ENCODE data around the gene PRKAB2. TPM values are rescaled to one million over a fixed set of nuclear protein-coding genes. Genes with fewer than 3 reads are reported as not detected.

The PRKAB2 gene
- total and polyA plus RNA-seq, 9 of the 15 experiments (the other 6 are each of a cell fraction or from before 2014, with no cell fraction given): 2.3 to 20.8 (median 7.9) TPM

- TF ChIP-seq, protein P1, sequence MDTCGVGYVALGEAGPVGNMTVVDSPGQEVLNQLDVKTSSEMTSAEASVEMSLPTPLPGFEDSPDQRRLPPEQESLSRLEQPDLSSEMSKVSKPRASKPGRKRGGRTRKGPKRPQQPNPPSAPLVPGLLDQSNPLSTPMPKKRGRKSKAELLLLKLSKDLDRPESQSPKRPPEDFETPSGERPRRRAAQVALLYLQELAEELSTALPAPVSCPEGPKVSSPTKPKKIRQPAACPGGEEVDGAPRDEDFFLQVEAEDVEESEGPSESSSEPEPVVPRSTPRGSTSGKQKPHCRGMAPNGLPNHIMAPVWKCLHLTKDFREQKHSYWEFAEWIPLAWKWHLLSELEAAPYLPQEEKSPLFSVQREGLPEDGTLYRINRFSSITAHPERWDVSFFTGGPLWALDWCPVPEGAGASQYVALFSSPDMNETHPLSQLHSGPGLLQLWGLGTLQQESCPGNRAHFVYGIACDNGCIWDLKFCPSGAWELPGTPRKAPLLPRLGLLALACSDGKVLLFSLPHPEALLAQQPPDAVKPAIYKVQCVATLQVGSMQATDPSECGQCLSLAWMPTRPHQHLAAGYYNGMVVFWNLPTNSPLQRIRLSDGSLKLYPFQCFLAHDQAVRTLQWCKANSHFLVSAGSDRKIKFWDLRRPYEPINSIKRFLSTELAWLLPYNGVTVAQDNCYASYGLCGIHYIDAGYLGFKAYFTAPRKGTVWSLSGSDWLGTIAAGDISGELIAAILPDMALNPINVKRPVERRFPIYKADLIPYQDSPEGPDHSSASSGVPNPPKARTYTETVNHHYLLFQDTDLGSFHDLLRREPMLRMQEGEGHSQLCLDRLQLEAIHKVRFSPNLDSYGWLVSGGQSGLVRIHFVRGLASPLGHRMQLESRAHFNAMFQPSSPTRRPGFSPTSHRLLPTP (IDR thresholded peaks at IDR 0.05; ENCODE audit: borderline replicate concordance, extremely low read depth, insufficient read length): no peak
- TF ChIP-seq GATA2 (CRISPR knock-in tag; IDR thresholded peaks at IDR 0.05): no peak
- TF ChIP-seq NCOA4 (IDR thresholded peaks at IDR 0.05; ENCODE audit: partially characterized antibody): no peak
- TF ChIP-seq CHD7 (IDR thresholded peaks at IDR 0.05; ENCODE audit: low read depth, low read length): no peak
- no peak for TF ChIP-seq SREBF2 (CRISPR knock-in tag; IDR thresholded peaks at IDR 0.05)
- no peak for TF ChIP-seq PTTG1 (tag; IDR thresholded peaks at IDR 0.05; ENCODE audit: low read depth)
- TF ChIP-seq ZNF551 (CRISPR knock-in tag; IDR thresholded peaks at IDR 0.05): no peak
- TF ChIP-seq, protein P2, sequence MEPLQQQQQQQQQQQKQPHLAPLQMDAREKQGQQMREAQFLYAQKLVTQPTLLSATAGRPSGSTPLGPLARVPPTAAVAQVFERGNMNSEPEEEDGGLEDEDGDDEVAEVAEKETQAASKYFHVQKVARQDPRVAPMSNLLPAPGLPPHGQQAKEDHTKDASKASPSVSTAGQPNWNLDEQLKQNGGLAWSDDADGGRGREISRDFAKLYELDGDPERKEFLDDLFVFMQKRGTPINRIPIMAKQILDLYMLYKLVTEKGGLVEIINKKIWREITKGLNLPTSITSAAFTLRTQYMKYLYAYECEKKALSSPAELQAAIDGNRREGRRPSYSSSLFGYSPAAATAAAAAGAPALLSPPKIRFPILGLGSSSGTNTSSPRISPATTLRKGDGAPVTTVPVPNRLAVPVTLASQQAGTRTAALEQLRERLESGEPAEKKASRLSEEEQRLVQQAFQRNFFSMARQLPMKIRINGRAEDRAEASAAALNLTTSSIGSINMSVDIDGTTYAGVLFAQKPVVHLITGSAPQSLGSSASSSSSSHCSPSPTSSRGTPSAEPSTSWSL (CRISPR knock-in tag; IDR thresholded peaks at IDR 0.05; ENCODE audit: borderline replicate concordance): no peak
- no peak for TF ChIP-seq FOXA1 (IDR thresholded peaks at IDR 0.05; ENCODE audit: borderline replicate concordance)
- TF ChIP-seq RHOXF2B (CRISPR knock-in tag; conservative IDR thresholded peaks at IDR 0.05): no peak
Observed at GRCh38 chr1:147172168-147173016, at the start of gene PRKAB2 (continued).
